HepG2 (cell line): ENCODE results near the gene EEFSEC. TPM values are rescaled to one million over a fixed set of nuclear protein-coding genes. Genes with fewer than 3 reads are reported as not detected.

ENCODE experiments used
- ATAC-seq: fragments of 200-7000 bp; cut with Tn5 transposase; 3 replicates; pipeline ENCODE4 v1.9.1; 2020; ENCODE audit warnings: mild to moderate bottlenecking, moderate library complexity
- BruUV-seq: library from RNA; stranded (reverse); fragments of 400-500 nt; replicated peaks from 2 replicates; lab custom pipeline; 2021; lab: Mats Ljungman, UMichigan
- CTCF ChIA-PET: fragments of 300-600 bp; formaldehyde crosslinking; extraction: SDS; loops from one replicate; lab custom pipeline; 2021; ENCODE audit warnings: low total read pairs, inconsistent platforms, low intra/inter-chr PET ratio; lab: Yijun Ruan, JAX
- POLR2A ChIA-PET: fragments of 350-600 bp; sonication (Branson Sonifier 250); formaldehyde crosslinking; loops from one replicate; lab custom pipeline; 2020; ENCODE audit warnings: antibody characterized with exemption, inconsistent platforms; lab: Yijun Ruan, JAX
- DNase-seq: peaks from one replicate; pipeline ENCODE4 v3.0.0-alpha.2; 2015; ENCODE audit warnings: low spot score
- FAIRE-seq: peaks from 3 replicates; lab custom pipeline; 2011; peaks lifted over from hg19 to GRCh38; lab: Jason Lieb, UNC
- H2AFZ ChIP-seq: one replicate; pipeline ENCODE4 v1.6.1; 2011; ENCODE audit warnings: low read length, inconsistent platforms
- H3K27ac ChIP-seq: fragments of 300-600 bp; 3 replicates; pipeline ENCODE4 v1.8.0; 2011; ENCODE audit warnings: mixed run types, mild to moderate bottlenecking, mixed read lengths, low read length, inconsistent platforms; ENCODE audit not compliant: insufficient read depth; ENCODE audit errors: extremely low read length
- H3K27me3 ChIP-seq, 2 experiments: fragments of 200-600 bp in 1 of 2; 2 replicates in 1 of 2; 3 replicates in 1 of 2; pipeline versions ENCODE4 v1.6.0 to v1.8.0; 2011; ENCODE audit warnings: low read length in 2 of 2, mild to moderate bottlenecking in 2 of 2, moderate library complexity in 2 of 2, inconsistent platforms in 1 of 2; ENCODE audit not compliant: insufficient read depth in 2 of 2, control insufficient read depth in 1 of 2
- H3K36me3 ChIP-seq, 2 experiments: fragments of 200-600 bp in 1 of 2; replicated peaks in 1 of 2; 2 replicates in 1 of 2; 3 replicates in 1 of 2; pipeline versions ENCODE4 v1.5.1 to v1.8.0; 2011; ENCODE audit warnings: low read length in 2 of 2, inconsistent platforms in 1 of 2; ENCODE audit not compliant: insufficient read depth in 2 of 2, control insufficient read depth in 1 of 2
- H3K4me1 ChIP-seq: 2 replicates; pipeline ENCODE4 v1.5.1; 2012; ENCODE audit warnings: low read length, inconsistent platforms; ENCODE audit not compliant: insufficient read depth
- H3K4me2 ChIP-seq: 2 replicates; pipeline ENCODE4 v1.6.0; 2011; ENCODE audit warnings: low read depth, low read length, inconsistent platforms
- H3K4me3 ChIP-seq, 3 experiments: fragments of 200-600 bp in 1 of 3; sonication (generic), shearing (Covaris generic) in 1 of 3; replicated peaks in 1 of 3; 2 replicates each; pipeline ENCODE4 v1.5.1; 2011 to 2016; ENCODE audit warnings: low read length in 3 of 3, inconsistent platforms in 2 of 3, low read depth in 2 of 3, mild to moderate bottlenecking in 2 of 3, control low read depth in 1 of 3, mixed read lengths in 1 of 3; ENCODE audit not compliant: insufficient read depth in 1 of 3
- H3K79me2 ChIP-seq: one replicate; pipeline ENCODE4 v1.6.1; 2011; ENCODE audit warnings: low read length, inconsistent platforms; ENCODE audit not compliant: insufficient read depth
- H3K9ac ChIP-seq: 2 replicates; pipeline ENCODE4 v1.6.0; 2011; ENCODE audit warnings: mild to moderate bottlenecking, low read depth, low read length, inconsistent platforms; ENCODE audit not compliant: insufficient read depth
- H3K9me3 ChIP-seq: 2 replicates; pipeline ENCODE4 v1.5.1; 2012; ENCODE audit warnings: mild to moderate bottlenecking, low read length
- H4K20me1 ChIP-seq: 2 replicates; pipeline ENCODE4 v1.6.0; 2011; ENCODE audit warnings: inconsistent platforms, mild to moderate bottlenecking, low read length, moderate library complexity; ENCODE audit not compliant: insufficient read depth
- ARID5B ChIP-seq: IDR thresholded peaks from 2 replicates; pipeline ENCODE4 v1.4.0; 2020; ENCODE audit warnings: mild to moderate bottlenecking, missing genetic modification reagents
- ELF1 ChIP-seq: sonication (generic); formaldehyde crosslinking; IDR thresholded peaks from 2 replicates; pipeline ENCODE4 v1.4.0; 2020; ENCODE audit warnings: missing genetic modification reagents
- FOSL2 ChIP-seq: sonication (generic); formaldehyde crosslinking; IDR thresholded peaks from 2 replicates; pipeline ENCODE4 v1.4.0; 2020; ENCODE audit warnings: missing genetic modification reagents
- GTF2F1 ChIP-seq: fragments of 150-350 bp; IDR thresholded peaks from 2 replicates; pipeline ENCODE4 v1.6.1; 2014; ENCODE audit warnings: low read length
- KLF13 ChIP-seq: sonication (generic); formaldehyde crosslinking; IDR thresholded peaks from 2 replicates; pipeline ENCODE4 v1.4.0; 2020; ENCODE audit warnings: mild to moderate bottlenecking, missing genetic modification reagents
- POGZ ChIP-seq: sonication (generic); formaldehyde crosslinking; IDR thresholded peaks from 2 replicates; pipeline ENCODE4 v1.4.0; 2020; ENCODE audit warnings: mild to moderate bottlenecking, missing genetic modification reagents
- SPEN ChIP-seq: sonication (generic); formaldehyde crosslinking; IDR thresholded peaks from 2 replicates; pipeline ENCODE4 v1.5.1; 2020; ENCODE audit warnings: low read depth, mild to moderate bottlenecking, missing genetic modification reagents
- ZEB1 ChIP-seq: IDR thresholded peaks from 2 replicates; pipeline ENCODE4 v1.6.1; 2012; ENCODE audit warnings: mild to moderate bottlenecking, low read depth, inconsistent platforms; ENCODE audit not compliant: insufficient replicate concordance
- ZFP82 ChIP-seq: sonication (generic); formaldehyde crosslinking; IDR thresholded peaks from 2 replicates; pipeline ENCODE4 v1.5.1; 2020; ENCODE audit warnings: mild to moderate bottlenecking, missing genetic modification reagents, borderline replicate concordance
- ZNF101 ChIP-seq: sonication (generic); formaldehyde crosslinking; IDR thresholded peaks from 2 replicates; pipeline ENCODE4 v1.4.0; 2020; ENCODE audit warnings: mild to moderate bottlenecking, low read depth, missing genetic modification reagents, borderline replicate concordance
- ZNF510 ChIP-seq: sonication (generic); formaldehyde crosslinking; IDR thresholded peaks from 2 replicates; pipeline ENCODE4 v1.4.0; 2020; ENCODE audit warnings: low read depth, mild to moderate bottlenecking, missing genetic modification reagents
- WGBS: methylation state at CpG from one replicate; pipeline ENCODE4 v1.1.6; 2017; ENCODE audit warnings: low lambda C conversion rate; 5-methylcytosine and 5-hydroxymethylcytosine counted together
- in situ Hi-C: cut with HindIII; loops from 2 replicates; pipeline ENCODE4 v1.10.0; 2017; ENCODE audit warnings: low pct_unique_long_range_greater_than_20kb; ENCODE audit not compliant: extremely low pct_ligation_motif_present
- intact Hi-C: fragments of 100-400 bp; cut with micrococcal nuclease; formaldehyde crosslinking; loops from one replicate; pipeline ENCODE4 v1.10.0; 2022; ENCODE audit not compliant: unreplicated experiment
- polyA plus RNA-seq, 8 experiments: library from polyadenylated mRNA; depleted of rRNA in 3 of 8; stranded (reverse) in 7 of 8; unstranded in 1 of 8; fragments of >200 nt; fragmentation: Illumina TruSeq in 4 of 8; extraction: Trizol in 4 of 8; gene quantifications; 2 replicates each; pipeline versions ENCODE4 v1.2.1 to v1.2.3, GENCODE V29; 2011 to 2016; ENCODE audit warnings: low read depth in 4 of 8, missing spikeins in 1 of 8, mixed read lengths in 1 of 8; ENCODE audit not compliant: insufficient read depth in 1 of 8
- total RNA-seq, 5 experiments: library from RNA; depleted of rRNA; stranded (reverse); fragments of >200 nt; fragmentation: Illumina TruSeq; extraction: Trizol; gene quantifications; 2 replicates each; pipeline ENCODE4 v1.2.3, GENCODE V29; 2016; ENCODE audit warnings: low read depth in 1 of 5
- TF ChIP-seq, protein P1 (sequence below): sonication (generic); formaldehyde crosslinking; IDR thresholded peaks from 2 replicates; pipeline ENCODE4 v1.4.0; 2020; ENCODE audit warnings: mild to moderate bottlenecking, missing genetic modification reagents
- TF ChIP-seq, protein P2 (sequence below): IDR thresholded peaks from 2 replicates; pipeline ENCODE4 v1.6.1; 2018; ENCODE audit warnings: missing genetic modification reagents, mild to moderate bottlenecking, missing compliant biosample characterization

The EEFSEC gene
- total and polyA plus RNA-seq, 2 of the 13 experiments (the other 11 are each of a cell fraction or from before 2014, with no cell fraction given): 6.4 to 24.2 TPM

DNA sequence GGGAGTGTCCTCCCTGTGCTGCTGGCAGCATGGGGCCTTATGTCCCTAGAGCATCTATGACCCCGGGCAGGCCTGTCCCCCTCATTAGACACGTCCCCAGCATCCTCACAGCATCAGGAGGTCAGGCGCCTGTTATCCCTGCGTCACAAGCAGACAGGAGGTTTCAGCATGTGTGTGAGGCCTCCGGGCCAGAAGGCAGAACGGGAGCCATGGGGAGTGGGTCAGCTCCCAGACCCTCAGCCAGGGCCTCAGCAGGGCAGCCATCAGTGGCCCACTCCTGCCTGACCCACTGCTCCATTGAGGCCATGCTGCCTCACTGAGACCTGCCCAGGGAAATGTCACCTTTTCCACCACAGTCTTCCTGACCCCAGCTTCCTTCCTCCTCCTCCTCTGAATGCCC lies 241.8 kb downstream of the EEFSEC start:
- no peak for DNase-seq
- intact Hi-C loops: no loop called here
- H3K79me2 ChIP-seq: no peaks in the 10 kb centered on the region
- TF ChIP-seq SPEN (CRISPR knock-in tag) (no peak), ARID5B (no peak), FOSL2 (CRISPR knock-in tag) (no peak), KLF13 (CRISPR knock-in tag) (no peak), ZFP82 (CRISPR knock-in tag) (no peak), GTF2F1 (no peak), POGZ (CRISPR knock-in tag) (no peak), ELF1 (no peak), ZNF510 (CRISPR knock-in tag) (no peak), ZEB1 (no peak), ZNF101 (CRISPR knock-in tag) (no peak)
- TF ChIP-seq, protein P1, sequence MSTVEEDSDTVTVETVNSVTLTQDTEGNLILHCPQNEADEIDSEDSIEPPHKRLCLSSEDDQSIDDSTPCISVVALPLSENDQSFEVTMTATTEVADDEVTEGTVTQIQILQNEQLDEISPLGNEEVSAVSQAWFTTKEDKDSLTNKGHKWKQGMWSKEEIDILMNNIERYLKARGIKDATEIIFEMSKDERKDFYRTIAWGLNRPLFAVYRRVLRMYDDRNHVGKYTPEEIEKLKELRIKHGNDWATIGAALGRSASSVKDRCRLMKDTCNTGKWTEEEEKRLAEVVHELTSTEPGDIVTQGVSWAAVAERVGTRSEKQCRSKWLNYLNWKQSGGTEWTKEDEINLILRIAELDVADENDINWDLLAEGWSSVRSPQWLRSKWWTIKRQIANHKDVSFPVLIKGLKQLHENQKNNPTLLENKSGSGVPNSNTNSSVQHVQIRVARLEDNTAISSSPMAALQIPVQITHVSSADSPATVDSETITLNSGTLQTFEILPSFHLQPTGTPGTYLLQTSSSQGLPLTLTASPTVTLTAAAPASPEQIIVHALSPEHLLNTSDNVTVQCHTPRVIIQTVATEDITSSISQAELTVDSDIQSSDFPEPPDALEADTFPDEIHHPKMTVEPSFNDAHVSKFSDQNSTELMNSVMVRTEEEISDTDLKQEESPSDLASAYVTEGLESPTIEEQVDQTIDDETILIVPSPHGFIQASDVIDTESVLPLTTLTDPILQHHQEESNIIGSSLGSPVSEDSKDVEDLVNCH: no peak
- TF ChIP-seq, protein P2, sequence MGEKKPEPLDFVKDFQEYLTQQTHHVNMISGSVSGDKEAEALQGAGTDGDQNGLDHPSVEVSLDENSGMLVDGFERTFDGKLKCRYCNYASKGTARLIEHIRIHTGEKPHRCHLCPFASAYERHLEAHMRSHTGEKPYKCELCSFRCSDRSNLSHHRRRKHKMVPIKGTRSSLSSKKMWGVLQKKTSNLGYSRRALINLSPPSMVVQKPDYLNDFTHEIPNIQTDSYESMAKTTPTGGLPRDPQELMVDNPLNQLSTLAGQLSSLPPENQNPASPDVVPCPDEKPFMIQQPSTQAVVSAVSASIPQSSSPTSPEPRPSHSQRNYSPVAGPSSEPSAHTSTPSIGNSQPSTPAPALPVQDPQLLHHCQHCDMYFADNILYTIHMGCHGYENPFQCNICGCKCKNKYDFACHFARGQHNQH: no peak
- H3K4me2 ChIP-seq: no peak overlapping the region
- no peak for FAIRE-seq
- WGBS: 93% methylated on average over 5 of the region's 6 CpGs
- no peaks in the 10 kb centered on the region for H4K20me1 ChIP-seq
- H3K4me3 ChIP-seq: no peak overlapping the region
- no peak overlapping the region for H3K9ac ChIP-seq
- ATAC-seq: no peak
- H3K27me3 ChIP-seq: no peaks in the 10 kb centered on the region
- no peaks in the 10 kb centered on the region for H3K9me3 ChIP-seq
- H3K27ac ChIP-seq: no peak overlapping the region
- H3K4me1 ChIP-seq: no peaks in the 10 kb centered on the region
- CTCF ChIA-PET: no interaction called here
- in situ Hi-C loops: no loop called here
- POLR2A ChIA-PET: no interaction called here
- BruUV-seq: no TSS peak
- H2AFZ ChIP-seq: no peak overlapping the region
- peaks cover 0 to 2% of the 10 kb centered on the region in 2 experiments; a peak in 2 of 5 replicates for H3K36me3 ChIP-seq
